Measurements from ENCODE around the gene NOL3. TPM values are rescaled to one million over a fixed set of nuclear protein-coding genes. Genes with fewer than 3 reads are reported as not detected.

Gene NOL3
- total and polyA plus RNA-seq, 4 donors = 3.0 to 18.0 (median 10.7) TPM

DNA sequence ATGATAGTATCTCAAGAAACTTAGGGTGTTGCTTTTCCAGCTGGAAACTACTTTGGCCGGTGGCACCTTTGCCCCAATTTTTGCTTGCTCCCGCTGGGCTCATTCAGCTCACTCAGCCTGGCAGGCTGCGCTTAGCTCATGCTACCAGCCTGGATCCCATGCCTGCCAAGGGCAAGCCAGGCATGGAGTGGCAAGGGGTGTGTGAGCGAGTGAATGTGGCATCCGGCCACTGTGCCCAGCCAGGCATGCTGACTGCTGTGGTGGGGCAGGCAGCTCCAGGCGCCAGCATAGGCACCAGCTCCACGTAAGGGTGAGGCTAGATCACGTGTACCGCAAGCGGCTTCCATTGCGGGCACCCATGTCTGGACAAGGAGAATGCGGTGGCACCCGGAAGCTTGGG is 28.9 kb upstream of the NOL3 start (continued):
- no peak for TF ChIP-seq NR2F2 (IDR thresholded peaks at IDR 0.05)

DNA sequence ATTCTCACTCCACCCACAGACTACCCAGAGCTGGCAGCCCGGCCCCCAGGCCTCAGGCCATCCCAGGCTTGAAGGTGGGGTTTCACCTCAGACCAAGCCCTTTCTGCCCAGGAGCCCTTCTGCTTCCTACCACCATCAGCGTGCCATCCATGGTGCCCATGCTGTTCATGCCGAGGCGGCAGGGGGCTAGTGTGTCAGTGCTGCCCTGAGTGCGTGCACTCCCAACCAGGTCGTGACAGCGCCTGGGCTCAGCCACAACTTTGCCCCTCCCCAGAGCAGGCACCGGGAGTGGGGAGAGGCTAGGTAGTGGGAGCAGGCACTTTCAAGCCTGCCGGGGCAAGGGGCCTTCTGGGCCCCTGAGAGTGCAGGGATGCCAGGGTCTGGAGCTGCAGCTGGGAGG is 28.0 kb upstream of the NOL3 start:
- H3K9me3 ChIP-seq (ENCODE audit: control insufficient read depth in 4 of 4, low read length in 3 of 4) = no peaks in the 10 kb centered on the region
- no peak for TF ChIP-seq HNF4G (IDR thresholded peaks at IDR 0.05)
- TF ChIP-seq, protein P1, sequence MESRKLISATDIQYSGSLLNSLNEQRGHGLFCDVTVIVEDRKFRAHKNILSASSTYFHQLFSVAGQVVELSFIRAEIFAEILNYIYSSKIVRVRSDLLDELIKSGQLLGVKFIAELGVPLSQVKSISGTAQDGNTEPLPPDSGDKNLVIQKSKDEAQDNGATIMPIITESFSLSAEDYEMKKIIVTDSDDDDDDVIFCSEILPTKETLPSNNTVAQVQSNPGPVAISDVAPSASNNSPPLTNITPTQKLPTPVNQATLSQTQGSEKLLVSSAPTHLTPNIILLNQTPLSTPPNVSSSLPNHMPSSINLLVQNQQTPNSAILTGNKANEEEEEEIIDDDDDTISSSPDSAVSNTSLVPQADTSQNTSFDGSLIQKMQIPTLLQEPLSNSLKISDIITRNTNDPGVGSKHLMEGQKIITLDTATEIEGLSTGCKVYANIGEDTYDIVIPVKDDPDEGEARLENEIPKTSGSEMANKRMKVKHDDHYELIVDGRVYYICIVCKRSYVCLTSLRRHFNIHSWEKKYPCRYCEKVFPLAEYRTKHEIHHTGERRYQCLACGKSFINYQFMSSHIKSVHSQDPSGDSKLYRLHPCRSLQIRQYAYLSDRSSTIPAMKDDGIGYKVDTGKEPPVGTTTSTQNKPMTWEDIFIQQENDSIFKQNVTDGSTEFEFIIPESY (IDR thresholded peaks at IDR 0.05) = no peak
- TF ChIP-seq, protein P2, sequence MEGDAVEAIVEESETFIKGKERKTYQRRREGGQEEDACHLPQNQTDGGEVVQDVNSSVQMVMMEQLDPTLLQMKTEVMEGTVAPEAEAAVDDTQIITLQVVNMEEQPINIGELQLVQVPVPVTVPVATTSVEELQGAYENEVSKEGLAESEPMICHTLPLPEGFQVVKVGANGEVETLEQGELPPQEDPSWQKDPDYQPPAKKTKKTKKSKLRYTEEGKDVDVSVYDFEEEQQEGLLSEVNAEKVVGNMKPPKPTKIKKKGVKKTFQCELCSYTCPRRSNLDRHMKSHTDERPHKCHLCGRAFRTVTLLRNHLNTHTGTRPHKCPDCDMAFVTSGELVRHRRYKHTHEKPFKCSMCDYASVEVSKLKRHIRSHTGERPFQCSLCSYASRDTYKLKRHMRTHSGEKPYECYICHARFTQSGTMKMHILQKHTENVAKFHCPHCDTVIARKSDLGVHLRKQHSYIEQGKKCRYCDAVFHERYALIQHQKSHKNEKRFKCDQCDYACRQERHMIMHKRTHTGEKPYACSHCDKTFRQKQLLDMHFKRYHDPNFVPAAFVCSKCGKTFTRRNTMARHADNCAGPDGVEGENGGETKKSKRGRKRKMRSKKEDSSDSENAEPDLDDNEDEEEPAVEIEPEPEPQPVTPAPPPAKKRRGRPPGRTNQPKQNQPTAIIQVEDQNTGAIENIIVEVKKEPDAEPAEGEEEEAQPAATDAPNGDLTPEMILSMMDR (IDR thresholded peaks at IDR 0.05; ENCODE audit: low read depth, low read length, missing input control) = no peak
- no peak for TF ChIP-seq HNF4A (conservative IDR thresholded peaks at IDR 0.05)
- TF ChIP-seq, protein P3, sequence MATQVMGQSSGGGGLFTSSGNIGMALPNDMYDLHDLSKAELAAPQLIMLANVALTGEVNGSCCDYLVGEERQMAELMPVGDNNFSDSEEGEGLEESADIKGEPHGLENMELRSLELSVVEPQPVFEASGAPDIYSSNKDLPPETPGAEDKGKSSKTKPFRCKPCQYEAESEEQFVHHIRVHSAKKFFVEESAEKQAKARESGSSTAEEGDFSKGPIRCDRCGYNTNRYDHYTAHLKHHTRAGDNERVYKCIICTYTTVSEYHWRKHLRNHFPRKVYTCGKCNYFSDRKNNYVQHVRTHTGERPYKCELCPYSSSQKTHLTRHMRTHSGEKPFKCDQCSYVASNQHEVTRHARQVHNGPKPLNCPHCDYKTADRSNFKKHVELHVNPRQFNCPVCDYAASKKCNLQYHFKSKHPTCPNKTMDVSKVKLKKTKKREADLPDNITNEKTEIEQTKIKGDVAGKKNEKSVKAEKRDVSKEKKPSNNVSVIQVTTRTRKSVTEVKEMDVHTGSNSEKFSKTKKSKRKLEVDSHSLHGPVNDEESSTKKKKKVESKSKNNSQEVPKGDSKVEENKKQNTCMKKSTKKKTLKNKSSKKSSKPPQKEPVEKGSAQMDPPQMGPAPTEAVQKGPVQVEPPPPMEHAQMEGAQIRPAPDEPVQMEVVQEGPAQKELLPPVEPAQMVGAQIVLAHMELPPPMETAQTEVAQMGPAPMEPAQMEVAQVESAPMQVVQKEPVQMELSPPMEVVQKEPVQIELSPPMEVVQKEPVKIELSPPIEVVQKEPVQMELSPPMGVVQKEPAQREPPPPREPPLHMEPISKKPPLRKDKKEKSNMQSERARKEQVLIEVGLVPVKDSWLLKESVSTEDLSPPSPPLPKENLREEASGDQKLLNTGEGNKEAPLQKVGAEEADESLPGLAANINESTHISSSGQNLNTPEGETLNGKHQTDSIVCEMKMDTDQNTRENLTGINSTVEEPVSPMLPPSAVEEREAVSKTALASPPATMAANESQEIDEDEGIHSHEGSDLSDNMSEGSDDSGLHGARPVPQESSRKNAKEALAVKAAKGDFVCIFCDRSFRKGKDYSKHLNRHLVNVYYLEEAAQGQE (IDR thresholded peaks at IDR 0.05) = no peak
- TF ChIP-seq EGR1 (IDR thresholded peaks at IDR 0.05; ENCODE audit: low read depth in 2 of 2) = no peak
- TF ChIP-seq FOXA2 (IDR thresholded peaks at IDR 0.05) = no peak
- TF ChIP-seq RXRA (IDR thresholded peaks at IDR 0.05) = no peak
- TF ChIP-seq NR2F2 (IDR thresholded peaks at IDR 0.05) = no peak
- TF ChIP-seq, protein P4, sequence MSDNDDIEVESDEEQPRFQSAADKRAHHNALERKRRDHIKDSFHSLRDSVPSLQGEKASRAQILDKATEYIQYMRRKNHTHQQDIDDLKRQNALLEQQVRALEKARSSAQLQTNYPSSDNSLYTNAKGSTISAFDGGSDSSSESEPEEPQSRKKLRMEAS (IDR thresholded peaks at IDR 0.05) = no peak
- no peak overlapping the region for H3K27ac ChIP-seq (ENCODE audit: low read depth in 1 of 2, low read length in 2 of 2)
- 95% methylated on average over 9 of the region's 9 CpGs for WGBS
- no peaks in the 10 kb centered on the region for H3K27me3 ChIP-seq (ENCODE audit: control insufficient read depth in 4 of 4, insufficient read depth in 4 of 4, low read length in 3 of 4)
- H3K4me1 ChIP-seq (ENCODE audit: control insufficient read depth in 4 of 4, insufficient read depth in 4 of 4, low read length in 3 of 4) = no peaks in the 10 kb centered on the region
- no peak overlapping the region for H3K4me3 ChIP-seq (ENCODE audit: low read depth in 1 of 3, low read length in 3 of 3)
- DNase-seq (ENCODE audit: low spot score) = no peak
- H3K9ac ChIP-seq (ENCODE audit: low read depth in 1 of 2, low read length in 2 of 2) = no peak overlapping the region
- H3K36me3 ChIP-seq (ENCODE audit: control insufficient read depth in 4 of 4, insufficient read depth in 3 of 4, low read depth in 1 of 4, low read length in 3 of 4) = peaks cover 39 to 96% (median 88%) of the 10 kb centered on the region in 4 donors

DNA sequence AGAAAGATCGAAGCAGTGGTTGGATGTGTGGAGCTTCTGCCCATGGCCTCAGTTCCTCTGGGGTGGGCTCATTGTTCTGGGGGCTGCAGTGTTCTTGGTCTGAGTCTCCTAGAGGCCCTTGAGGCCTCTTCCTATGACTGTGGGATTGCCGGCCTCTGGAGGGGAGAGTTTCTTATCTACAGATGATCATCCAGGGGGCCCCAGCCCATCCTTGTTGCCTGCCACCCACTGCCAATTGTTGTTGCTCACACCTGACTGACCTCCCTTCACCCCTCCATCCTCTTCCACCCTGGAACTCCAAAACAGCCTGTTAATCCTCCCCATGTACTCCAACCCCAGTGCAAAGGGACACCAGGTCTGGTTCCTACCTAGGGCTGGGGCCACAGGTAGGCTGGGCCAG is 25.4 kb upstream of the NOL3 start:
- 96% methylated on average over 2 of the region's 2 CpGs for WGBS
- TF ChIP-seq, protein P5, sequence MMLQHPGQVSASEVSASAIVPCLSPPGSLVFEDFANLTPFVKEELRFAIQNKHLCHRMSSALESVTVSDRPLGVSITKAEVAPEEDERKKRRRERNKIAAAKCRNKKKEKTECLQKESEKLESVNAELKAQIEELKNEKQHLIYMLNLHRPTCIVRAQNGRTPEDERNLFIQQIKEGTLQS (IDR thresholded peaks at IDR 0.05) = no peak
- TF ChIP-seq EGR1 (IDR thresholded peaks at IDR 0.05; ENCODE audit: low read depth in 2 of 2) (no peak), RXRA (IDR thresholded peaks at IDR 0.05) (no peak), FOXA1 (IDR thresholded peaks at IDR 0.05) (no peak), TAF1 (conservative IDR thresholded peaks at IDR 0.05) (no peak), RAD21 (IDR thresholded peaks at IDR 0.05) (no peak), JUND (IDR thresholded peaks at IDR 0.05) (no peak), YY1 (IDR thresholded peaks at IDR 0.05) (no peak), HNF4G (IDR thresholded peaks at IDR 0.05) (no peak), FOXA2 (IDR thresholded peaks at IDR 0.05) (no peak), GABPA (IDR thresholded peaks at IDR 0.05 in 1 of 2, conservative IDR thresholded peaks at IDR 0.05 in 1 of 2) (no peak)
- TF ChIP-seq, protein P1 (IDR thresholded peaks at IDR 0.05) = no peak
- TF ChIP-seq, protein P3 (IDR thresholded peaks at IDR 0.05) = no peak
- H3K4me1 ChIP-seq (ENCODE audit: control insufficient read depth in 4 of 4, insufficient read depth in 4 of 4, low read length in 3 of 4) = peaks cover 0 to 2% (median 0%) of the 10 kb centered on the region in 4 donors
- no peak overlapping the region for H3K9ac ChIP-seq (ENCODE audit: low read depth in 1 of 2, low read length in 2 of 2)
- no peaks in the 10 kb centered on the region for H3K27me3 ChIP-seq (ENCODE audit: control insufficient read depth in 4 of 4, insufficient read depth in 4 of 4, low read length in 3 of 4)
- peaks cover 40 to 85% (median 76%) of the 10 kb centered on the region in 4 donors for H3K36me3 ChIP-seq (ENCODE audit: control insufficient read depth in 4 of 4, insufficient read depth in 3 of 4, low read depth in 1 of 4, low read length in 3 of 4)
- H3K4me3 ChIP-seq (ENCODE audit: low read depth in 1 of 3, low read length in 3 of 3) = no peak overlapping the region
- H3K27ac ChIP-seq (ENCODE audit: low read depth in 1 of 2, low read length in 2 of 2) = no peak overlapping the region
- no peak for DNase-seq (ENCODE audit: low spot score)
- H3K9me3 ChIP-seq (ENCODE audit: control insufficient read depth in 4 of 4, low read length in 3 of 4) = no peaks in the 10 kb centered on the region

All from liver (tissue), 9 donors.